GOT3 (cell line): ENCODE results near the gene PHLPP1.

Experiments used
- DNase-seq: peaks from one replicate; lab custom pipeline; 2025; ENCODE audit warnings: mixed read lengths; lab: John Stamatoyannopoulos, UW

Gene PHLPP1

DNA sequence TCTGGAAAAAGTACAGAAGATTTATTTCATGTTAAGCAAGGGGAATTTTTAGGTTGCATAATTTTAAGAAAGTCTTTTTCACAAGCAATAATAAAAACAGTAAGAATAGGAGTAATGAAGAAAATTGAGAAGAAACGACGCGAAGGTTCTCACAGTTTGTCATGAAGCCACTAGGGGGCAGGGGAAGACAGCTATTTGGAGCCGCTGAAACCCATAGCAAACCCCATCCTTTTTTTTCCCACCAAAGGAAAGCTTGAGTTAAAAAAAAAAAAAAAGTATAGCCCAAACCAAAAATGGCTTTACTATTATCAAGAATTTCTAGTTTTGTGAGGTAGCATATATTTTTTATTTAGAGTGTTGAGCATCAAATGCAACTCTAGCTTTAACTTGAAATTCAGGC, 300.9 kb downstream of the PHLPP1 start:
- DNase-seq: no peak

DNA sequence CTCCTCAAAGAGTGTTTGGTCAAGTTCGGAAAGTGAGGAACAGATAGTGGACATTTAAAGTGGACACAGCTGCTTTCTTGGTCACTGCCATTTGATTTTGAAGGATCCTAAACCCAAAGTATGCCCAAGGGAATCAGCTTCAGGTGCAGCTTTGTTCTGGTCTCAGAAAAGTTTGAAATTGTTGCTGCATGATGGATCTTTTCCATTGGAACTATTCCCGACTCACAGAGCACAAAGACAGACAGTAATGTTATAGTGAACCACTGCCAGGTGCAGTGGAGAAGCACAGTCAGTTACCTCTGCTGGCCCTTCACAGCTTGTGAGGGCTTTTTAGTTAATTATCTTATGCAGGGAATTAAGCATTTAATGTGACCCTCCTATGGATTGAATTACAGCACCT, 301.7 kb downstream of the PHLPP1 start:
- DNase-seq: no peak

DNA sequence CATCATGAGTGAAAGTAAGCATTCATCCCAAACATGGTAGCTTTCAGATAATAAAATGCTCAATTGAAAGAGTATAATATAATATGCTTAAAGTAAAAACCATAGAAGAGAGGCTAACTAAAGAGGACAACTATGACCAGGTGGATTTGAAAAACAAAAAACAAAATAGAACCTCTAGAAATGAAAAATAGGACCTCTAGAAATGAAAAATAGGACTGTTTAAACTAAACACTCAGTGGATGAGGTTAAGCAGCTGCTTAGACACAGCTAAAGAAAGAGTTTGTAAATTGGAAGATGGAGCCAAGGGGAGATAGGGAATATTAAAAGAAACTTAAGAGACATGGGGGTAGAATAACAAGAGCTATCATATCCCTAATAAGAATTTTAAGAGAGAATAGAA, 302.6 kb downstream of the PHLPP1 start:
- no peak for DNase-seq

DNA sequence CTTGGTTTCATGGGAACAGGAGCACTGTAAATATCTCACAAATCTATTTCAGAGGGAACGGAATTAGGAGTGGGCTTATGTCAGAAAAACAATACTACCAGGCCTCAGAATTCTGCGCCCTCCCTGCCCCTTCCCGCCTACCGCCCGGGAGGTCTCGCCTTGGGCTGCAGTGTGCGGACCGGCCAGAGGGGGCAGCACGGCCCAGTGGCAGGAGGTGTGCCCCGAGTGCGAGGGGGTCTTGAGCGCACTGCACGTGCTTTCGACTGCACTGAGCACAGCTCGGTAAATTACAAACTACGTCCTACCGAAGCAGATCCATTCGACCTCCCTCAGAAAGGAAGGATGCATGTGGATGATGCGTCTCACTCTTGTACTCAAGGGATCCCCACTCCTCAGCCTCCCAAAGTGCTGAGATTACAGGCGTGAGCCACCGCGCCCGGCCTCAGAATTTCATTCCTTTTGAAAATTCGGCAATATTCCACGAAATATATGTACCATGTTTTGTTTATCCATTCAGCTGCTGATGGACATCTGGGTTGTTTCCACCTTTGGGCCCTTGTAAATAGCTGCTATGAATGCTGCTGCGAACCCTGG, 307.2 kb downstream of the PHLPP1 start:
- DNase-seq: no peak

DNA sequence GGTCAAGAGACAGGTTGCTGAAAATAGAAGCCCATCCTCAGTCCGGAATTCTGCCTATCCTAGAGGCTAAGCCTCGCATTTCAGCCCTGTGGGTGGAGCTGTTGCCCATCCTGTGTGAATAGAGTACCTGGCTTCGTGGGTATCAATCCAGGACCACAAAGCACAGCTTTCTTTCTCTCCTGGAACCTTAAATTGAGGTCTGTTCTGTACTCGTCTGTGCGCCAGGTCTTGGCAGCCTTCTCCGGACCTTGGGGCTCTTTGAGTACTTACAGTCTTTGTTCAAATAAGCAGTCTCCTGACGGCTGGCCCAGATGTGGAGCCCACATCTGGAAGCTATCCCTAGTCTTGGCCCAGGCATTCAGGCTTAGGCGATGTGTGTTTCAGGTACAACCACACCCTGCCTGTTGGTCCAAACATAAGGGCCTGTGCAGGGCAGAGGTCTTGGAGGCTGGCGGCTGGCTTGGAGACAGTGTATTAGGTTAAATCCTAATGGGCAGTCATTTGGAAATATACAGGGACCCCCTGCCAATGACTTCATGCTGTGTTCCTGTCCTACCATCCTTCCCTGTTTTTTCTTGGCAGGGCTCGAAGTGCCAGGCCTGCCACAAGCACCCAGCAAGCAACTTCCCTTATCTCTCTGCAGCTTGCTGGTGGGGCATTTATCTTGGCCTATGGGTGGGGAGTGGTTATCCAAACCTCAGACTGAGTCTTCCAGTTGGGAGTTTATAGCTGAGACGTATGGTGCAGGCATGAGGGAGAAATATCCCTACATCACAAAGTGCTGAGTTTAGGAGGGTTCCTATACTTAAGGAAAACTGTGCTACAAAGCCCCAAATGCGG, 310.1 kb downstream of the PHLPP1 start:
- DNase-seq: no peak

DNA sequence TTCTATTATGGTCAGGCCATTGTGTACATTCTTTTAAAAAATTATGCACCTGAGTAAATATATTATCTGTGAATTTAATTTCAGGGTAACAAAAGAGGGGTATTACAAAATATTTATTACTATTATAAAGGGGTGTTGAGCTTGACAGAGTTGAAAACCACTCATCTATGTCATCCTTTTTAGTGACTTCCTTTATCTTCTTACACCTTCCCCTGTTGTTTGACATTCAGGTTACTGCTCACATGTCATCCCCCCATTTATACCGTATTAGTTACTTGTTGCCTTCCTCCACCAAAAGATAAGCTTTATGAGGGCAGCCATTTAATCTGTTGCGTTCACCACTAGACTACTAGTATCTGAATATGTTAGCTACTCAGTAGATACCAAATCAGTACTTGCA, 313.0 kb downstream of the PHLPP1 start:
- no peak for DNase-seq
